Raji (cell line): ENCODE results near the gene SYNDIG1.

Experiments used
- POLR2A ChIP-seq: IDR thresholded peaks from 2 replicates; pipeline ENCODE4 v1.6.1; 2011; ENCODE audit warnings: low read depth, low read length, control low read depth; ENCODE audit not compliant: insufficient read depth

The SYNDIG1 gene

DNA sequence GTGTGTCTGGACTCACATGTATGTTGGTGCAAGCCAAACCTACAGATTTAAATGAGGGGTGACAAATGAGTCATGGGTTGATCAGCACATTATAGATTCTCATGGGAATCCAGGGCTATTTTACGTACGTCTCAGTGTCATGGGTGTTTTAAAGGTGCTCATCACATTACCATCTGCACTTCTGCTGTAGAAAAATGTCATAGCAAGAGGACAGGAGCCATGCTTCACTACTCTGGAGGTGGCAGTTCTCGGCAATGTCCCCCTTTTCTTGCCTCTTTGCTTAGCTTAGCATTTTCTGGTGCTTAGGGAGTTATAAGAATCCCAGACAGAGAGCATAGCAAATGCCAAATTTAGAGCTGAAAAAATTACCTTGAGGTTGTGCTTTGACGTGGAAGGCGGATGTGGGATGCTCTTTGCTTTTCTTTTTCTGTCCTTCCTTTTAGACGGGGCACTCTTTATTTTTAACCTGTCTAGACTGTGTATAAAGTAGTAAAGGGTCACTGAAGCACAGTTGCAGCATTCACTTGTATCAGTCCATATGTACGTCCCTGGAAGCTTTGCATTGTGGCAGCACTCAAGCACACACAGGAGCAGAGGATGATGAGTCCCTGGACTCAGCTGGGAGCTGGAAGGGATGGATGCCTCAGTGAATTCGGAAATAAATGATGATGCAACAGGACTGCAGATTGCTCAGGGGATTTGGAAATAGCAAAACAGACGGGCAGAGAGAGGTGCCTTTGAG, 139.7 kb downstream of the SYNDIG1 start:
- no peak for TF ChIP-seq POLR2A

DNA sequence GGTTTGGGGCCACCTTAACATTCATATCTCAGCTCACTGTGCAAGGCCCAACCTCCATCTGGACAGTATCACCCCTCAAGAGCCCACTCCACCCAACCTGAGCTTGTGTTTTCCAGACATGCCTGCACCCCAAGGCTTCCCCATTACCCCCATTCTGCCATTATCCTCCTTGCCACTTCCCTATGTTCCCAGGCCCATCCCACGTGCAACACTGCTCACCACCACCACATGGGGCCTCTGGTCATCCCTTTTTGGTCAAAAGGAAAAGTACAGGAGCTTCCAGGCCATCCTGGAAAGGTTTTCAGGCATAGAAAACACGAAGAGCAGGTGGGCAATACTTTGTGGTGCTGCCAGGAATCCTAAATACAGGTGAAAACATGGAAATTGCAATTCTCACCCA, 140.3 kb downstream of the SYNDIG1 start:
- no peak for TF ChIP-seq POLR2A

DNA sequence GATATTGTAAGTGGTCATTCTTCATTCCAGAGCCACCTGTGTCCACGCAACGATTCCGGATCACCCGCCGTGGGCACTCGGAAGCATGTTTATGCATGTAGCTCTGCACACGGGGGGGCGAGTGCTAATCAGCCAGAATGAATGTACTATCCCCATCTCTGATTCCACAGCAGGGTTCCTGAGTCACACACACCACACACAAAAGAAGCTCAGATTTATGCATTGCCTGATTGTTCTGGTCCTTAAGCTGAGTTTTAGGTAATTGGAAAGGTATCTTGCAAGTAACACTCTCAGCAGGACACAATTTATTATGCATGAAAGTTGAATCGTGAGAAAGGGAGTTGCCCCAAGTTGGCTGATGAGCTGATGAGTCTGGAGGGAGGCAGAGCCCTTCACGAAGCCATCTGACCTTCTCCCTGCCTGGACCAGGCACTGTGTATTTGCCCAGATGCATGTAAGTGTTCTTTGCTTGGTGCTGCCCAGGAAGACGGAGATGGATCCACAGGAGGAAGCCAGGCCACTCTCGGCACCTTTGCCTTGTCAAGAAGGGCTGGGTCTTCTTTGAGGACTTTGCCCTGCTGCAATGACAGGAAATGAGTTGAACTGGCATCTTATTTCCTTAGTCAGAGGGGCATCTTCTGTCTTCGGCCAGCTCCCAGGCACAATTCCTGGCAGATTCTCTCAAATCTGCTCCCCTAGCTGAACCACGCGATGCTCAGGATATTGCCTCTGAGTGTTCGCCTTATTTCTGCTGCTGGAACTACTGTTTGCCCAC, 141.1 kb downstream of the SYNDIG1 start:
- TF ChIP-seq POLR2A: no peak

DNA sequence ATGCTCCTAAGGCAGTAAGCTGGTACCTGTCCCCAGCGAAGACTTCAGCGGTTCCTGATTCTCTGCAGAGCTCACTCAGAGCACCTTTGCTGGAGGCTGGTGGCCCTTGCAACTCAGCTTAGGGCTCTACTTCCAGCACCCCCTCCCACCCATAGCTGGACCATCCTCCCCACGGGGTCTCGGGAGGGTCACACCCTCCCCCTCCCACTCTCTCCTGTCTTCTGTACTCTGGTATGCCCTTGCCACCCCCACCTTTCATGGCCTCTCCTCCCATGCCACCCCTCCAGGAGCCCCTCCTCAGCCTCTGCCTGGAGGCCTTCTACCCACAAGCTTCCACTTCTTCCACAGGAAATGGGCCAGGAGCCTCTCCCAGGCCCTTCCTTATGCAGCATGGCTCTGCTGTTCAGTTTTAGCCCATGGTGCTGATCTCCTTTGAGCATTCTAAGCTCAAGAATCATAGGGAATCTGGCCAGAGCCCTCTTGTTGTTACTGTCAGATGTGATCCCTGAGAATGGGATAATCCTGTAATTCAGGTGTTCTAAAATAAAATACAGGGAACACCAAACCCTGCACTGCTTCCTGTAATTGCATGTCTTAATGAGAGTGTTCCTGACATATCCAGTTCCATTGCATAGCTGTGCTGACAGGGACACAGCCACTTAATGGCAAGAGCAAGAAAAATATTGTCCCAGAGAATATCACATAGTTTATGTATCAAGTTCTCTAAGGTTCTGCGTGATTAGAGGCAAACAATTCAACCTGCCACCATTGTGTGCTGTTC, 142.1 kb downstream of the SYNDIG1 start:
- no peak for TF ChIP-seq POLR2A

DNA sequence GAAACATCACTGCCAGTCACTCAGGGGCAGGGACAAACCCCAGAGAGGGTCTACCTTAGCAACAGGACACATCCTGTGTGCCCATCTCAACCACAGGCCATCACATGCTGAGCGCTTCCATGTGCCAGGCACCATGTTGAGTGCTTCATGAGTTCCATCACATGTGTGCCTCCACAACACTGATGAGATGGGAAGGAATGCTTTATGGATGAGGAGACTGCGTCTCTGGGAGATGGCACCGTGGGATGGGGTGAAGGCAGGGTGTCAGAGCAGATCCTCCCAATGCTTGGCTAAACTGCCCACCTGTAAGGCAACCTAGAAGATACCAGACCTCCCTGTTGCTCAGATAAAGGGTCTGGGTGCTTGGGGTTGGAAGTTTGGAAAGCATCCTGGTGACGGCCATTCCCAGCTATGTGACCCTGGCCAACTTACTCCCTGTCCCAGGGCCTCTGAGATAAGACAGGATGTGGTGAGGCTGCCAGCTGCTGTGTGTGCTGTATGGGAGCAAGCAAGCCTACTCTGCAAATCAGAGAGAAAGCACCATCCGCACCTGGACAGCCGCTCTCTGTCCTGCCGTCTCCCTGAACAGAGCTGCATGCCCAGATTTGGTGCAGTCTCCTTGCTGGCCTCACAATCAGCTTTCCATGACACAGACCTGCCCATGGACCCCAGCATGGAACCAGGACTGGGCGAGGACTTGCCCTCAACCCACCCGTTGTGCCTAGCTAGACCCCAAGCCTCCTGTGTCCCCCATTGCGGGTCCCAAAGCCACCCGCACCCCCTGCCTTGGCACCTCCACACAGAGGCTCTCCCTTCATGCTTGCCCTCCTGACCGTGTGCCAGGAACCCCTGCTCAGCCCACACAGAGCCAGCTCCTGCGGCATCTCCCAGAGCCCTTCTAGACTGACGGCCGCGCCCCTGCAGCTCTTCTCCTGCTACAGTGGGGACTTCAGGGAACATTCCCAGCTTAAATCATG, 143.7 kb downstream of the SYNDIG1 start:
- no peak for TF ChIP-seq POLR2A

DNA sequence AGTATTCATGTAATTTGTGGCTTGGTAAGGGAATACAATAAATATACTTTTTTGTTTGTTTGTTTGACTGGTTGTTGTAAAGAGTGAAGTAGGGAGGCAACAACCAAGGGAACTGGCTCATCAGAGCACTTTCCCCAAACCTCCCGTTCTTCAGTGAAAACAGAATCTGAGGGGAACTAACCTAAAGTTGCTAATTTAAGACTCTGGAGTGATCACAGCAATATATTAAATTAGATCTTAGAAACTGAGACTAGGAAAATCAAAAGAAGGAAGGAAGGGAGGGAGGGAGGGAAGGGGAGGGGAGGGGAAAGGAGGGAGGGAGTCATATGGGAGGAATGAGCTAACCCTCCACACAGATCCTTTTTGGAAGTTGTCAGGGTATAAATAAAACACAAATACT, 144.9 kb downstream of the SYNDIG1 start:
- no peak for TF ChIP-seq POLR2A

DNA sequence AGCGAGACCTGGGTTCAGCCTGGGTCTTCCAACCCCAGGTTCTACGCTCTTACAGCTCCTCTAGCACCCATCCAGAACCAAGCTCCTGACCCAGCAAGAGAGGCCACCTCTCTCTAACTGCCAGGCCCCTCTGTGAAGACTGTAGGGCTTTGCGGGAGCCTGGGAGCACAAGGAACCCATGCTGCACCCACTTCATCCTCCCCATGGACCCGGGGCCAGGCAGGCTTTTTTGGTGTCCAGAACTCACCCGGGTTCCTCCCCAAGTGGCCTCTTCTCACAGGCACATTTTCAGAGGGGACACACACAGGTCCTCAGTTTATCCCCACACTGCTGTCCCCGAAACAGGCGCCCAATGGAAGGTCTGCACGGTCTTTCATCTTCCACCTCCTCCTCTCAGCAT, 145.9 kb downstream of the SYNDIG1 start:
- TF ChIP-seq POLR2A: no peak

DNA sequence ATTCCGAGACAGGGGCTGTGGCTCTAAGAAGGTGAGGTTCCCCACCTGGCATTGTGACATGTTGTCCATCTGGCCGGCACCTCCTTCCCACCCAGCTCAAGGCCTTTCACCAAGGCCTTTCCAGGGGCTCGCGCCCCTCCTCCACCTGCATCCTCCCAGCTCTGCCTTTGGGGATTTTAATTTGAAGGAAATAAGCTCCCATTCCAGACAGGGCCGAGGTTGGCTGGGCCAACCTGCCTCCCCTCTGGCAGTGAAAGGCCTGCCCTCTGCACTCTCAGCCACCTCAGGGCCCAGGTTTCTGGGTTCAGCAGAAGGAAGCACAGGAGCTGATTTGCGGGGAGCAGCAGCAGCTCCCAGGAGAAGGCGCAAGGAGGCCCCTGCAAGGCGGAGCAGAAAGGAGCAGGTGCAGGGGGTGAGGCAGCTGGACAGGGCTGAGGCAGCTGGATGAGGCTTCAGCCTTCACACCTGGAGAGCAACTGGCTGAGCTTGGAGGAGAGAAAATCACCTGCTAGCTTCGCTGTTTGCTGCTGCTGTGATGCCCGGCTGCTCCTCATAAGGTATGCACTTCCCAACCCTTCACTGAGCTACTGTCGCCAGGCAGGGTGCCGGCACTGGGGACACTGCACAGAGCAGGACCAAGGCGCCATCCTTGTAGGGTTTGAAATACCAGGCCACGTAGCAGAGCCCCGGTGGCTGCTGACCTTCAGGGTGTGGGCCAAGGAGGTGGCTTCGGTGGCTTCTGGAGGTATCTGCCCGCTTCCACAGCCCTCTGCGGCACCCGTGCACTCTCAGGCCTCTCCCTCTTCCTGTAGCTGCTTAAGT, 147.0 kb downstream of the SYNDIG1 start:
- TF ChIP-seq POLR2A: no peak

DNA sequence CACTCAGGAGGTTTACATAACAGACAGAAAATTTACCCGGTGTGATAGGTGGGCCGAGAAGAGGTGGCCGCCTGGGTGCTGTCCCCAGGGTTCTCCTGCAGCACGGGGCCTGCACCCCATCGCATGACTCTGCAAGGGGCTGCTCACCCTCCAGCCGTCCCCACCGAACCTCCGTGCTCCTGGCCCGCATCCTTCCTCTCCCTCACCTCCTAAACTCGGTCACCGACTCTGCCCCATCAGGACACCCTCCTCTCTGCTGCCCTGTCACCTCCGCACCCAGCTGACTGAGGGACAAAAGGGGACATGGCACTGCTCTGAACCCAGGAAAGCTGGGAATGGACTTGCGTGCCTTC, 147.6 kb downstream of the SYNDIG1 start:
- TF ChIP-seq POLR2A: no peak

DNA sequence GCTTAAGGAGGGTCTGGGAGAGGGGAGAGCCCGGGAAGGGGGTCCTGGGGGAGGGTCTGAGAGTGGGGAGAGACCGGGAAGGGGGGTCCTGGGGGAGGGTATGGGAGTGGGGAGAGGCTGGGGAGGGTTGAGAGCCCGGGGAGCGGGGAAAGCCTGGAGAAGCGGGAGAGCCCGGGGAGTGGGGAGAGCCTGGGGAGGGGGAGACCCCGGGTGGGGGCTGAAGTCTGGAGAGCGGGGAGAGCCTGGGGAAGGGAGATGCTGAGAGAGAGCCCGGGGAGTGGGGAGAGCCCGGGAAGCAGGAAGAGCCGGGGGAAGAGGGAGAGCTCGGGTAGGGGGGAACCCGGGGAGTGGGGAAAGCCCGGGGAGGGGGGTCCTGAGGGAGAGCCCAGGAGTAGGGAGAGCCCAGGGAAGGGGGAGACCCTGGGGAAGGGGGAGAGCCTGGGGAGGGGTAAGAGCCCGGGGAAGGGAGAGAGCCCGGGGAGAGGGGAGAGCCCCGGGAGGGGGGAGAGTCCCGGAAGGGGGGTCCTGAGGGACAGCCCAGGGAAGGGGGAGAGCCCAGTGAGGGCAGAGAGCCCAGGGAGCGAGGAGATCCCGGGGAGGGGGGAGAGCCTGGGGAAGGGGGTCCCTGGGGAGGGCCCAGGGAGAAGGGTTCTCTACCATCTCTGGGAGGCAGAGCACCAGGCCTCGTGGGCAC, 148.5 kb downstream of the SYNDIG1 start:
- no peak for TF ChIP-seq POLR2A

DNA sequence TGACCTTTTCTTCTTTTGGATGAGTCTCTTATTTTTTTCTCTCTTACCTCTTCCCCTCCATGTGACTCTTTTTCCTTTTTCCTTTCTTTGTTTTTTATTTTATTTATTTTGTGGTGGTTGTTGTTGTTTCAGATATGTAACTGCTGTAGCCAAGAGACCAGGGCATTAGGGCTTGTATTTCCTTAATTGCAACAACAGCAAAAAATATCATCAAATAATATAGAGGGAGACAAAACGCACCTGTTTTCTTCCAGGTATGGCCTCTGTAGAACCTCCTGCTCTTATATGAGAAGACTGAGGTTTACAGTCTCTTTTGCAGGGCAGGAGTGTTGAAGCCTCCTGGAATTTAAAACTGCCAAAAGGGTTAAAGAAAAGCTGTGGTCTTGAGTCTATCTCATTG, 149.3 kb downstream of the SYNDIG1 start:
- no peak for TF ChIP-seq POLR2A

DNA sequence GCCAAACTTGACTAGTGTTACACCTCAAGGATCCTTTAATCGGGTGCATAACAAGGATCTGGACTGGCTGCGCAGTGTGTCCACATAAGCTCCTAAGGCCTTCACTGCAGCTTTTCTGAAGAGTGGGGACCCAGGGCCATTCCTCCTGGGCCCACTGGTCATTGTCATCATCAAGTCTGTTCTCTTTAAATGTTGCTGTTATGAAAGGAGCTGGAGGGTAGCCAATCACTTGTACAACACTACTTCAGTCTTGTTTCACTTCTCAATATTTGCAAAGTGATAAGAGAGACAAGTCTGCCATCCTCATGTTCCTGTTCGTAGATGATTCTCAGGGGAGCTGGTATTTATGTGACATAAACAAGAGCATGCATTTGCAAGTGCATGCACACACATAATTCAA, 149.8 kb downstream of the SYNDIG1 start:
- TF ChIP-seq POLR2A: no peak

DNA sequence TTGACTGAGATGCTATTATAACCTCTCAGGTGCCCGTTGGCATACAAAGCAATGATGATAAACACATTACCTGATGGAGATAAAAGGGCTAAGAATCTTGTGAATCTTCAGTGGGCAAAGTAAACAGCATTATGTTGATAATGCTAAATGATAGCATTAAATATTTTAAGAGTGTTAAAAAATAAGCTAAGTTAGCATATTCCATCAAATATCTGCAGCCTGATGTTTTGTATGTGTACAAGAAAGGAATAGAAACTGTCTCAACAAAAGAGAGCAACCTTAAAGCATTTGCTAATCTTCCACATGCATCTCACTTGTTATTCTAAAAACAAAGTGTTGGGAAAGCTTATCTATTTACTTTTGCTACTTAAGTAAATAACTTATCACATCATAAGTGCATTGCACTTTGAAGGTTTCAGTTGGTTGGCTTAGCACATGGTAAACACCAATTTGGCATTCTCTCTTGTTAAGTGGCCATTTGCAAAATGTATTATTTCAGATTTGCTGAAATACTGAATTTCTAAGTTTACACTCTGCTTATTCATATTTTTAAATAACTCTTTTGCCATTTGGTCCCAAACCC, 151.6 kb downstream of the SYNDIG1 start:
- no peak for TF ChIP-seq POLR2A
